Left cardiac atrium (tissue), 4 donors: Measurements from ENCODE around the gene KATNAL2. TPM values are rescaled to one million over a fixed set of nuclear protein-coding genes. Genes with fewer than 3 reads are reported as not detected.
A peak's percentile ranks its signal among the peaks of the same experiment; 100 is the strongest.

ENCODE experiments used
- ATAC-seq, 2 donors: fragments of 200-7000 bp; cut with Tn5 transposase; one replicate each; pipeline ENCODE4 v1.9.1; 2020; ENCODE audit warnings: mild to moderate bottlenecking in 2 of 2, moderate library complexity in 2 of 2
- DNase-seq: peaks from one replicate; pipeline ENCODE4 v3.0.0-alpha.2; 2020
- intact Hi-C, 2 donors: fragments of 100-400 bp; cut with DNase I; formaldehyde crosslinking; loops; one replicate each; pipeline versions ENCODE4 v1.14.1 to v1.15.1; 2022 to 2023
- total RNA-seq, 2 donors: library from RNA; stranded (reverse); fragmentation: NEBNext Ultra II Directional; extraction: Animal tissue kit (Norgen Biotek cat#: 25700); gene quantifications; one replicate each; pipeline ENCODE4 v1.2.1, GENCODE V29; 2021
- donor health status: DM: no; HTN: yes; CAD: no.
- donor health status: DM: no; HTN: yes; CAD: no; lungs with severe emphysema.
- donor health status: DM: yes; HTN: yes; CAD: no.
- donor health status: Dilated cardiomyopathy.

The KATNAL2 gene
- total RNA-seq, 2 donors from 2014 or later, result 3.4 to 4.1 TPM

DNA sequence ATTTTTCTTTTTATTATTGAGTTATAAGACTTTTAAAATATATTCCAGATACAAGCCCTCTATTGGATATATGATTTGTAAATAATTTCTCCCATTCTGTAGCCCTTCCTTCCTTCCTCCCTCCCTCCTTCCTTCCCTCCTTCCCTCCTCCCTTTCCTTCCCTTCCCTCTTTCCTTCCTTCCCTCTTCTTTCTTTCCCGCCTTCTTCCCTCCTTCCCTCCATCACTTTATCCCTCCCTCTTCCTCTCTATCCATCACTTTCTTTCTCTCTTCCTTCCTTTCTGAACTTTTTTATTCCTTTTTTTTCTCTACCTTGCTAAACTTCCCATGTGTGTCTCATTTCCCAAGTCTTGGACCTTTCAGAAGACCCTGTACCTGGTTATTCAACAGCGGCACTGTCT, 163.5 kb downstream of the KATNAL2 start:
- intact Hi-C loops, result no loop called here
- DNase-seq (no peak), ATAC-seq (no peak)

DNA sequence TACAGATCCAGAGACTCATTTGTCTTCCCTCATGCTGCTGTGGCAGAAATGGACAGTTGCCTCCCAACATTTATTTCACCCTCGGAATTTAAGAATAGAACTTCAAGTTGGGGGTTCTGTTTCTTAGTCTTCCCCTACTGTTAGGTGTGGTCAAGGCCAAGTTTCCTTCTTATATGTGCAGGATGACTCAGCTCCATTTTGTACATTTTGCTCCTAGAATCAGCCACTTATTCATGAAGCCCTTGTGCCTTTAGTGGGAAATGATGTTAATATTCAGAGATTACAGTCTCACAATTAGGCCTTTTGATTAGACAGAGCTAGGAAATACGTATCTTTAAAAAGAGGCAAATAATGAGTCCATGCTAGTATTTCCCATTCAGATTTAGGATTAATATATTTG, 164.2 kb downstream of the KATNAL2 start:
- intact Hi-C loops, result no loop called here
- no peak for ATAC-seq
- DNase-seq, result no peak

DNA sequence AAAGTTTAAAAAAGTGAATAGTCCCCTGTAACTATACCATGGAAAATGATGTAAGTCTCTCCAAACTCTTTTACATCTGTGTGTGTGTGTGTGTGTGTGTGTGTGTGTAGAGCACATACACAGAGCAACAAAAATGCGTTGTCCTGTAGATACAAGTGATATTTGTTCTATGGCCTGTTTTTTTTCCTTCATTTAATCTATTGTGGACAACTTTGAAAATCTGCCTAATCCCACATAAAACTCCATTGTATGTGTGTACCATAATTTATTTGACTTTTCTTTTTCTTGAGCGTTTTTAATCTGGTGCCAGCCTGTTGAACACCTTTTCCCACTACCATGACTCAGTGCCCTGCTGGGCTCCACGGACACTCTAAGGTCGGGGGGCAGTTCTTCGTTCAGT, 170.3 kb downstream of the KATNAL2 start:
- DNase-seq (no peak), ATAC-seq (no peak)
- intact Hi-C loops, result no loop called here

DNA sequence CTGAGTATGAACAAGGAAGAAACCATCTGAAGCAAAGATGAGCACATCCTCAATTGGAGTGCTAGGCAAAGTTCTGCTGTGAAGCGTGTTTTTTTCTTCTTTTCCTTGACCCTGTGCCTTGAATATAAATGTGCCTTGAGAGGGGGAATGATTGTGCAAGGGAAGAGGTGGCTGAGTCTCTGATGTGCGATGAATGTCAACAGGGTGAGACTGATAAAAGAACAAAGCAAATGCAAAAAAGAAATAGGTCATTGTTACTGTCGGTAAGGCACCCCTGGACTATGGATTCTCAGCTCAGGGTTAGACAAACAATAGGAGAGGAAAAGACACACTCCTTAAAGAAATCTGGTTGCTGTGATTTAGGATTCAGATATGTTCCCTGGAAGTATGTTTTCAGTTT, 178.4 kb downstream of the KATNAL2 start:
- intact Hi-C loops, result no loop called here
- ATAC-seq, result no peak
- DNase-seq, result no peak

DNA sequence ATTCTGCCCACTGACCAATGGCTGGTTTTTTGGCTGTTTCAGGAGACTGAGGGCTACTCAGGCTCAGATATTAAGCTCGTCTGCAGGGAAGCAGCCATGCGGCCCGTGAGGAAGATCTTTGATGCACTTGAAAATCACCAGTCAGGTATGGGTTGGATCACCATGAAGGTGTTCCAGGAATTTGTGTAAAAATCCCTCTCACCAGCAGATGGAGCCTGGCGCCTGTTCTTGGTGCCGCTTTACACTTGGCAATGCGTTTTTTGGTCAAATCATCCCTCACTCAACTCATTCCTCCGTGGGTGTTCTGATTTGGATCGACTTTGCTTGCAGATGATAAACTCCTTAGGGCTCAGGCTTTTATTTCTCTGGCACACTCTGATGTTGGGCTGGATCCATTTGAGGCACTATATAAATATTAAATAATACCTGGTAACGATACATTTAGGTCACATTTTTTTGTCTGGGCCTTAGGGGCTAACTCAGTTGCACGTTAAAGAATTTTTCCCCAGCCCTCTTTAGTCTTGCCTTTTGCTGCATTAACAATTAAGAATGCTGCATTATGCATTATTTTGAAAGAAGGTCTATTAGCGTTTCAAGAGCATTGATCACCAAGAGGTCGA, 182.9 kb downstream of the KATNAL2 start:
- intact Hi-C loops, result loop anchor here (2.0 to 5.0 kb wide), 3 partner anchors 104 to 652 kb away; no protein-coding TSS in a partner anchor
- DNase-seq, result peak; percentile 51
- peak; percentile 79 to 82 for ATAC-seq

DNA sequence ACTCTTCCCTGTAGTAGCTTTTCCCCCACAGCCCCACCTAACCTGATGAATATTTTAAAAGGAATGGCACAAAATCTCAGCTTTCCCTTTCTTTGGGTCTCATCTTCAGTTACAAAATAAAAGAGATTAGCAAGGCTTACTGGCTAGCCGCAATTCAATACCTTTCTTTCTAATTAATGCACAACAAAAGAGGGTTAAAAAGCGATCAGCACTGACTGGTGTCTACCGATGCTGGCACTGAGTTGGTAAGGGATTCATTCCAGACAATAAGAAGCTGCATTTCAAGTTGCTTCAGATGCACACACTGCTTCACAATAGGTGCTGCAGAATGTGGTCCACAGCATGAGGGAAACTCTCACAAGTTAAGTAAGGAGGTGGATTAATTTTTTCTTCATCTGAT, 191.0 kb downstream of the KATNAL2 start:
- intact Hi-C loops, result no loop called here
- ATAC-seq (no peak), DNase-seq (no peak)

DNA sequence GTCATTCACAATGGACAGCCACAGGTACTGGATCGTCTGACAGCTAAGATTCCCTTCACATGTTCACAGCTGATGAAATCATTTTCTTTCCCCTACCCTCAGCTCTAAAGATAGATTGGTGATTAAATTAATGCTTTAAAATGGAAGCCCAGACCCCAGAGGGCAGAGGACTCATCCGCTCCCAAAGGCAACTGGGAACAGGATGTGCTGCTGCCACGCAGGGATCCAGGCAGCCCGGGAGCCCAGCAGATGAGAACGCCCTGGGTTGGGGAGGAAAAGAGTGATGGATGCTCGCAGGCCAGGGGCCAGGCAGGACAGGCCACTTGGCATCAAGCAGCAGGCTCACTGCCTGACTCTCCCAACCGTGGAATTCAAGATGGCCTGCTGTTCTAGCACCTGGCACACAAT, 191.6 kb downstream of the KATNAL2 start:
- intact Hi-C loops, result no loop called here
- DNase-seq (no peak), ATAC-seq (no peak)

DNA sequence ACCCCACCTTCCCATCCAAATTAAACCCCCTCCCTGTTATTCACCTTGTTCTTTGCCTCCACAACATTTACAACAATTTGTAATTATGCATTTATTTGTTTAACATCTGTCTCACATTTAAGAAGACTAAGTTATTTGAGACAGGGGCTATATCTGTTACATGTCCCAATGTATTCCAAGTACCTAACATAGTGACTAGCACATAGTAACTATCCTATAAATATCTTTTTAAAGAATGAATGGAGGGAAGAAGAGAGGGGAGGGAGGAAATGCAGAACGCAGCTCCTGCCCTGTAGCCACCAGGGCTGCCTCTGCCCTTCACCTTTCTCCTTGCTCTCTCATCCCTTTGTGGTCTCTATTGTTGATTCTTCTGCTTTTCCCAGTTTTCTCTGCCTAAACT, 192.3 kb downstream of the KATNAL2 start:
- DNase-seq (no peak), ATAC-seq (no peak)
- intact Hi-C loops, result no loop called here

DNA sequence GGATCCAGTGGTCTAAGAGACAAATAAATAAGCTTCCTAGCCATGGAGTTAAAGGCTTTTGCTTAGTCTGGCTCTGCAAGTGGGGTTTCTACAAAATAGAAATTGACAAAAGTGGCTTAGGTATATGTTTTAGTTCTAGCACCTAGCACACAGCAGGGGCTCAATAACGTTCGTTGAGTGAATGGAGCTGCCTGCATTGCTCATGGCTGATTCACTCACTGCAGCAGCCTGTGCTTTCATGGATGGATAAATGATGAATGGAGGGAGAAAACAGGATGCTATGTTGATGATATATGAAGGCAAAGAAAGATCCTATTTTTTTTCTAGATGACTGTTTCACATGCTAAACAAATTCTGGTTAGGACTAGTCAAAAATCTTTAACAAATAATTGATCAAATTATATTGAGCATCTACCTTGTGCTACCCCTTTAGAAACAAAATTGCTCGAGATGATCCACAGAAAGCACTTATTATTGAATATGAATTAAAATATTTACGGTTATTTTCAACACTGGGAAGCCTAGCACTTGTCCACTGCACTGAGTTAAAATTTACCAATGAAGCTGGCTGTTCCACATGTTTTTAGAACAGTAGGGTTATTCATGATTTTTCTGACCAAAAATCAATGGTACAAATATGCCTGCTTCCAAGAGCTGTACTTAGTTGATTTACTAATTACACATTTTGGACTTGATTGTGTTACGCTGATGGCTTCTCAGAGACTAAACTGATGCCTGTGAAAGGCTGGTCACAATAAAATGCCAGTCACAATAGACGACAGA, 193.3 kb downstream of the KATNAL2 start:
- intact Hi-C loops, result no loop called here
- no peak for ATAC-seq

DNA sequence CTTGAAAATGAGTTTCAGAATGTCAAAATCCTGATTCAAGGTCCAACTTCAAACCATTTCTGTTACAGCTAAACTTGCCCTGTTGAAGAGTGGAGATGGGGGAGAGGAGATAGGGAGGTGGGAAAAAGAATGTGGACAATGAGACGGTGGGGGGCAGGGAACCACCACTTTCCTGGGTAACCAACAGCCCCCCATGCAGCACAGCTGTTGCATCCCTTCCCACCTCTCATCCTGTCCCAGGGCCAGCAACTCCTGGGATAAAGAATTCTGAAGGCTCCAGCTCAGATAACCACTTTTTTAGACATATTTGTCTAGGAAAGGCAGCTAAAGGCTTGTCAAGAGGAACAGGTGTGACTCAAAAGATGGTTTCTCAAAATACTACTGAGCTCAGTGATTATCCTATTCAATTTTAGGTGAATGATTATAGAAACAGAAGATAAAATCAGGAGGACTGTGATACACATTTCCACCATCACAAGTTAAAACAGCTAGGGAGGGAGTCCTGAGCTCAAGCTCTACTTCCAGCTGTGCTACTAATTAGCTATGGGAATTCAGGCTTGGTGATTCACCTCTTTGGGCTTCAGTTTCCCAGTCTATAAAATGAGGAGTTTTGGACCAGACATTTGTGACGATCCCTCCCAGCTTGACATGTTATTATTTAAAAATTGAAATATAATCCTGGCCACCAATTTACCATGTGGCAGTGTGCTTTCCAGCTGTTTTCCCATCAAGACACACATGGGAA, 196.6 kb downstream of the KATNAL2 start:
- ATAC-seq (no peak), DNase-seq (no peak)
- intact Hi-C loops, result no loop called here

More for the DNA sequence above, 193.3 kb downstream of the KATNAL2 start:
- DNase-seq, result no peak

DNA sequence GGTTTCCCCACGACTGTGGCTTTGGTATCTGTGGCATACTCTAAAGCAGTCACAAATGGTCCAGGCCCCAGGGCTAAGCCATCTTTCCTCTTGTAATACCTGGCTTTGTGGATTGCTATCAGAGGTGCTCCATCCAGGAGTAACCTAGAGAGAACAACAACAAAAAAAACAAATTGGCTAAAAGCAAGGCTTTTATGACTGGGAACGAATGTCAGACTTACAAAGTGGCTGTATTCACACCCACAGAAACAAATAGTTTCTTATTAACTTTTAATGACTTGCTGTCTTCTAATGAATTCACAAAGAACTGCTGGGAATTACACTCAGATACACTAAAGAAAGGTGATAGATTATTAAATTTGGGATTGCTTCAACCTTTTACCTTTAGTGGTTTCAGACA, 197.8 kb downstream of the KATNAL2 start:
- ATAC-seq (no peak), DNase-seq (no peak)
- intact Hi-C loops, result no loop called here

DNA sequence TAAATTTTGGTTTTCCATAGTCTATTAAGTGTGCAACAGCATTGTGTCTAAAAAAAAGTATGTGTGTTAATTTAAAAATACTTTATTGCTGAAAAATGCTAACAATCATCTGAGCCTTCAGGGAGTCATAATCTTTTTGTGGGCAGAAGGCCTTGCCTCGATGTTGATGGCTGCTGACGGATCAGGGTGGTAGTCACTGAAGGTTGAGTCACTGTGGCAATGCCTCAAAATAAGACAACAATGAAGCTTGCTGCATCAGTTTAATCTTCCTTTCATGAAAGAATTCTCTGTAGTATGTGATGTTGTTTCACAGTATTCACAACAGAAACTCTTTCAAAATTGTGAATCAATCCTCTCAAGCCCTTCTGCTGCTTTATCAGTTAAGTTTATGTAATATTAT, 201.6 kb downstream of the KATNAL2 start:
- no peak for ATAC-seq
- no peak for DNase-seq
- intact Hi-C loops, result no loop called here

DNA sequence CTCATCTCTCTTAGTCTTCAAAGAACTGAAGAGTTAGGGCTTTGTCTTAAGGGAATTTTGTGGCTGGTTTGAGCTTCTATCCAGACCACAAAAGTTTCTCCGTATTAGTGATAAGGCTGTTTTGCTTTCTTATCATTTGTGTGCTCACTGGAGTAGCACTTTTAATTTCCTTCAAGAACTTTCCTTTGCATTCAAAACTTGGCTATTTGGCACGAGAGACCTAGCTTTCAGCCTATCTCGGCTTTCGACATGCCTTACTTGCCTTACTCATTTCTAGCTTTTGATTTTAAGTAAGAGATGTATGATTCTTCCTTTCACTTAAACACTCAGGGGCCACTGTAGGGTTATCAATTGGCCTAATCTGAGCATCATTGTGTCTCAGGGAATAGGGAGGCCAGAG, 203.0 kb downstream of the KATNAL2 start:
- ATAC-seq (no peak), DNase-seq (no peak)
- intact Hi-C loops, result no loop called here

DNA sequence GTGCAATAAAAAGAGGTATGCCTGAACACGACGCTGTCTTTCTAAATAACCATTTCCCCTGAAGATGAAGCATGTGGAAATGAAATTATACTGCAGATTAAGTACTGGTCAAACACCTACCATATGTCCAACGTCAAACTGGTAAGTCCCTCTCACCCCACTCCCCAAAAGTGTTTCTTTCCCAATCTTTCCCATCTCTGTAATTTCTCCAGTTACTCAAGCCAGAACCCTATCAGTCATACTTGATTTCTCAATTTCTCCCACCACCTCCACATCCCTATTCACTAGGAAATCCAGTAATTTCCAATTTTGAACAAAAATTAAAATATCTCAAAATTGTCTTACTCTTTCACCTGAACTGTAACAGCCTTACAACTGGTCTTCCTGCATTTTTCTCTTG, 203.7 kb downstream of the KATNAL2 start:
- no peak for DNase-seq
- no peak for ATAC-seq
- intact Hi-C loops, result no loop called here

DNA sequence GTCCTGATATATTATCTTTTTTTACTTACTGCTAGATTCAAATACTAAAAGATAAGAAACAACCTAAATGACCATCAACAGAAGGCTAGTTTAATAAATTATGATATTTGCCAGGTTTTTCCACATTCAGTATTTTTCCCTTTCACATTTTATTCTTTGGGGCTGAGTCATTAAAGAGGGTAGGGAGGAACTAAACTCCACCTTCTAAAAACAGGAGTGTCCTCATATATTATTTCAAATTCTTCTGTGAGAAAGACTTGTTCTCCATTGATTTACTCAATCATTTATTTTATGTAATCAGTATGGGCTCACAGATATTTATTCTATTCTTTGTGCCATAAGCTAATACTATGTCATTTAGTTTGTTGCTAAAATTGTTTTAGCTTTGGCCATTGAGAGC, 223.9 kb downstream of the KATNAL2 start:
- intact Hi-C loops, result no loop called here
- DNase-seq (no peak), ATAC-seq (no peak)

DNA sequence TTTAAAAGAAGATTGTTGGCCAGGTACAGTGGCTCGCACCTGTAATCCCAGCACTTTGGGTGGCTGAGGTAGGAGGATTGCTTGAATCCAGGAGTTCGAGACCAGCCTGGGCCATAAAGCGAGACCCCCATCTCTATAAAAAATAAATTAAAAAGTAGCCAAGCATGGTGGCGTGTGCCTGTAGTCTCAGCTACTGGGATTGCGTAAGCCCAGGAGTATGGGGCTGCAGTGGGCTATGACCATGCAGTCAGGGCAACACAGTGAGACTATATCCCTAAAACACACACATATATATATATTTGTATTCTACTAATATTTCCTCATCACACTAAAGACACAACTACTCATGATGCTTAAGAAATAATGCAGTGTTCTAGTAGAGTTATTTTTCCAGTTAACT, 225.8 kb downstream of the KATNAL2 start:
- ATAC-seq (no peak), DNase-seq (no peak)
- intact Hi-C loops, result no loop called here

DNA sequence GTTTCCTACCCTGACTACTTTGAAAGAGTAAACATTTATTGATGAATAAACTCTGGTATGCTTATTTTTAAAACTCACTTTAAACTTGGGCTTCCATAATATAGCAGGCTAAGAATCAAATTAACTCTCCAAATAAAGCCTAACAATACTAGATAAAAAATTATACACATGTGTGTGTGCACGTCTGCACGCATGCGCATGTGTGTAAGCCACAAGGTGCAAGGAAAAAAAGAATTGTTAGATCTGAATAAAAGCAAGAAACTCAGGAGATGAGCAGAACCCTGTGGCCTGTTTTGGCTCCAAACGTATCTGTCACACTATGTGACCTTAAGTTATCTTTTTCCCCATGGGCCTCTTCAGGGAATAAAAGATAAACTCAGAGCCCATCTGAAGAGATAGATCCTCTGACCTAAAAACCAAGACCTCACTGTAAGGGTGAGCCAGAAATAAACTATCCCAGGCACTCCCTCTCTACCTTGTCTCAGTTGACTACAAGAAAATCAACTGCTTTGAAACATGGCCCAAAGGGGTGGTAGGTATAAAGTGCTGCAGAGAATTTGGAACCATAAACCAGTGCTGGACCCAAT, 226.6 kb downstream of the KATNAL2 start:
- ATAC-seq, result peak in 1 of 2 donors; percentile 38
- DNase-seq, result no peak
- intact Hi-C loops, result no loop called here

DNA sequence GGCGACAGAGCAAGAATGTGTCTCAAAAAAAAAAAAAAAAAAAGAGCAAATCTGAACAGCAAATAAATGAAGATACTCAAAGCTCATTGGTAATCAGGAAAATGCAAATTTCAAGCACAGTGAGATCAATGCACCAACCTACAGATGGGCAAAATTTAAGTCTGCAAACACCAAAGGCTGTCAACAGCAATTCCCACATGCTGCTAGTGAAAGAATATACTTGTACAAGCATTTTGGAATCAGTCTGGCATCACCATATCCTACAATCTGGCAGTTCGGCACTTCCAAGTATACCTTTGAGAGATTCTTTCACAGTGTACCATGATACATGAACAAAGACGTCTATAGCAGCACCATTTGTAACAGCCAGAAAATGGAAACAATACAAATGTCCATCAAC, 228.8 kb downstream of the KATNAL2 start:
- no peak for ATAC-seq
- no peak for DNase-seq
- intact Hi-C loops, result no loop called here

DNA sequence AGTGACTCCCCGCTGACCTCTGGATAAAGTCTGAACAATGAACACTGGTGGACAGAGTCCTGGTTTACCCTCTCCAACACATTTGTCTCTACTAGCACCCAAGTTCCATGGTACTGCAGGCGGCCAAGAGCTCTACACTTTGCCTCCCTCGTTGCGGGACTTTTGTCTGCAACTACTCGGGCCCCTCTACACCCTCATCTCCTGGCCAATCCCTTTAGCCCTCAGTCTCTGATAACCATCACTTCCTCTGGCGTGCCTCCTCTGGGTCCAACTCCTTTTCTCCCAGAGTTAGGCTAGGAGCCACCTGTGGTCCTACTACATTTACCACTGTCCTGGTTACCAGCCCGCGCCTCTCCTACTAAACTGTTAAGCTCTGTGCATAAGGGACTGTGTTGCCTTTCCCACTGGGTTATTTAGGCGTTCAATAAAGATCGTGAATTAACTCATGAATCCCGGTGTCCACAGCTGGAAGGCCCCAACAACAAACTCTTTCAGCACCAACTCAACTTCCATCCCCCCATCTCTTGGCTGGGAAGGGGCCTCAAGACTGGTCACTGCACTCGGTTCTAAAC, 232.1 kb downstream of the KATNAL2 start:
- DNase-seq, result no peak
- ATAC-seq, result peak in 1 of 2 donors; percentile 2
- intact Hi-C loops, result no loop called here
